NCI-H187 treated with DMSO at 0.1 percent for 48 hours (cell line): ENCODE measurements around the gene AMD1.
"Not testable (repeated sequence)": the region's sequence is repeated elsewhere in the genome, so short reads cannot be mapped to it uniquely, and the experiment has no call there.

ENCODE experiments used
- DNase-seq: peaks from one replicate; lab custom pipeline; 2025; lab: John Stamatoyannopoulos, UW

AMD1 gene

DNA sequence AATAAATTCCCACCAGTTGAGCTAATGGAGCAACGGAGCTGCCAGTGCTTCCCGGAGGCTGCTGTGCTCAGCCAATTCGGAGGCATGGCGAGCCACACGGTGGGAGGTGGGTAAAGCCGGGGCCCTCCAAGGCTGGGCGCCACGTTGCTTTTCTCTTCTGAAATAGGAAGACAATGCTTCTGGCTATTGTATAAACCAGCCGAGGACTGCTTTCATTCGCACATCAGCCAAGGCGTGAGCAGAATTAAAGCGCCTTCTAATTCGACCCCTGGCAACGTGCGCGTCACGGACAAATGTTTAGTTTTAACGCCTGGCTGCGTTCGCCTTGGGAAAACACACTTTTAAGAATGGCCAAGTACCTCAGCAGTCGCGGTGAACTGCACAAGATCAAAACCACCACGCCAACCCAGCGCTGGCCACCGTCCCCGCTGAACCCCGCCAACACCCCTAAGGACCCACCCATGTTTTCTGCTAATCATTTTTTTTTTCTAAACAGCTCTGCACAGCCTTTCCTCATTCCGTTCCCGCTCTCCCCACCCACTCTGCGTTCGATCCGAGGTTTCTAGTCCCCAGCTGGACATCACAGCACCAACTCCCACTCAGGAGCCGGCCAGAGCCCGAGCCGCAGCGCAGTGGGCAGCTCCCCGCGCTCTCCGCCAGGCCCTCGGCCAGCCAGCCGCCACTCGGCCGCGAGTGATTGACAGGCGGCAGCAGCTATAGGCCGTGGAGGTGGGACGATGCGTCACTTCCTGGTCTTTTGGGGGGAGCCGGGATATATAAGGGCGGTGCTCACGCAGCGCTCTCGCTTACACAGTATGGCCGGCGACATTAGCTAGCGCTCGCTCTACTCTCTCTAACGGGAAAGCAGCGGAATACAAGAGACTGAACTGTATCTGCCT, at the start of gene AMD1:
Gene AMD1, plus strand, starts transcription at position 805 of the 899 bp plus-strand sequence. CDS start 321 bp downstream, outside the sequence.
- peak; percentile 85 for DNase-seq

GRCh38 chr6:110826236-110827129, 48.1 kb upstream of the AMD1 start:
- no peak for DNase-seq

DNA sequence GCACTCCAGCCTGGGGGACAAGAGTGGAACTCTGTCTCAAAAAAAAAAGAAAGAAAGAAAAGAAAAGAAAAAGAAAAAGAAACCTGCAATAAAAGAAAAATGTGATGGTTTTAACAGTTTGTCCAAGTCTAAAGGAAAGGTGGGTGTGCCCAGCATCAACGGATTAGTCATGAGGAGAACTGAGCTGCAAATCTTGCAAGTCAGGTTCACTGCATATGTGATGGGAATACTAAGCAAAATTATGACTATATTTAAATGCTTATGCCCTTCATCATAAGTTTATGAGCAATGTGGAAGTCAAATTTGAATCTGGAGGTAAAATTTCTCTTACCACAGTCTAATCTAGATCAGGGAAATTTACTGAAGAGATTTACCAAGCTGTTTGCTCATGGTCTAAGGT, 46.2 kb upstream of the AMD1 start:
- no peak for DNase-seq

DNA sequence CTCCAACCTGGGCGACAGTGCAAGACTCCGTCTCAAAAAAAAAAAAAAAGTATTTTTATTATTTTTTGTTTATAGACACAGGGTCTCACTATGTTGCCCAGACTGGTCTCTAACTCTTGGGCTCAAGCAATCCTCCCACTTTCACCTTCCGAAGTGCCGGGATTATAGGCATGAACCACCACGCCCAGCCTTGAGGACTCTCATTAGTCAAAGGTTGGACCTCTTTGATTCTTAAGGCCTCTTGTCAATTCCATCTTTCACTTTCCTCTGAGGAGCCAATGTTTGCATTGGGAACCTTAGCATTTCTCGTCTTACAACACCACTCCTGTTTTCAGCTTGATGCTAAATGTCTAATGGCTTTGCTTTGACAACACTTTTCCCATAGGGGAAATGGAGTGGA, 43.2 kb upstream of the AMD1 start:
- no peak for DNase-seq

- DNase-seq, result no peak
Measured at GRCh38 chr6:110833831-110834230, 40.8 kb upstream of the AMD1 start.

DNA sequence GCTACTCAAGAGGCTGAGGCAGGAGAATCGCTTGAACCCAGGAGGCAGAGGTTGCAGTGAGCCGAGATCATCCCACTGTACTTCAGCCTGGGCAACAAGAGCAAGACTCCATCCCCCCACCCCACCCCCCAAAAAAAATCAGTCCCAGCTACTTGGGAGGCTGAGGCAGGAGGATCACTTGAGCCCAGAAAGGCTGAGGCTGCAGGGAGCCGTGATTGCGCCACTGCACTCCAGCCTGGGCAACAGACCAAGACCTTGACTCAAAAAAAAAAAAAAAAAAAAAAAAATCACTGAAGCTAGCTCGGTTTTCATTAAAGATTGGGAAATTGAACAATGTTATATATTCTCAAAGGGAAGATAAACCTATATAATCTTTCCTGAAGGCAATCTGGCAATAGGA, 38.8 kb upstream of the AMD1 start:
- DNase-seq, result not testable (repeated sequence)

- DNase-seq, result no peak
Measured at GRCh38 chr6:110841266-110841665, 33.3 kb upstream of the AMD1 start.

DNA sequence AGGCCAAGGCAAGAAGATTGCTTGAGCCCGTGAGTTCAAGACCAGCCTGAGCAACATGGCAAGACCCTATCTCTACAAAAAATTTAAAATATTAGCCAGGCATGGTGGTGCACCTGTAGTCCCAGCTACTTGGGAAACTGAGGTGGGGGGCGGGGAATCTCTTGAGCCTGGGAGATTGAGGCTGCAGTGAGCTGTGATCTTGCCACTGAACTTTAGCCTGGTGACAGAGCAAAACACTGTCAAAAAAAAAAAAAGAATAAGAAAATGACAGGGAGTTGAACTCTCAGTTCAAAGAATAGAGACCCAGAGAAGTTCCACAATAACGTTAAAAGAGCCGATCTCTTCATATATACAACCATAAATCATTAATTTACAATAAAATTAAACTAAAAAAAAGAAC, 24.8 kb upstream of the AMD1 start:
- no peak for DNase-seq

- DNase-seq, result no peak
Measured at GRCh38 chr6:110852773-110853172, 21.8 kb upstream of the AMD1 start.

- DNase-seq, result no peak
Measured at GRCh38 chr6:110853754-110854477, 20.7 kb upstream of the AMD1 start.

DNA sequence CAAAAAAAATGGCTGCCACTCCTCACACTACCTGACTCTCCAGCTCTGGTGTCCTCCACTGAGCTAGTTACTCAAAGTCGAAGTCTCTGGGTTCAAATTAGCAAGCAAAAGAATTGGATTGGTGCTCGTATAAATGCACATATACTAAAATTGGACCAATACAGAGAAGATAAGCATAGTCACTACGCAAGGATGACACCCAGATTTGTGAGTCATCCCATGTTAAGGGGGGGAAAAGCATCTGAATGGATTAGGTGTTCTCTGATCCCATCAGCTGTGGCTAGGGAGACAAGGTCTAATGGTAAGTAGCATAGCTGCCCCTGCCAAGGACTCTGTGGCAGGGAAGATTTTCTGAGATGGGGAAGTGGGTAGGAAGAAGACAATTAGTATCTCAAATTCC, 18.3 kb upstream of the AMD1 start:
- DNase-seq, result no peak

DNA sequence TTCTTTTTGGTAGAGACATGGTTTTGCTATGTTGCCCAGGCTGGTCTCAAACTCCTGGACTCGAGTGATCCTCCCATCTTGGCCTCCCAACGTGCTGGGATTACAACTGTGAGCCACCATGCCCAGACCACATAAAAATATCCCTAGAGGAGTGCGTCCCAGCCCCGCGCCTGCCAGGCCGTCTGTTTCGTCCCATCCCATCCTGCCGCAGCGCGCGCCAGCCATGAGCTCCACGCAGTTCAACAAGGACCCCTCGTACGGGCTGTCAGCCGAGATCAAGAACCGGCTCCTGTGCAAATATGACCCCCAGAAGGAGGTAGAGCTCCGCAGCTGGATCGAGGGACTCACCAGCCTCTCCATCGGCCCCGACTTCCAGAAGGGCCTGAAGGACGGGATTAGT, 16.6 kb upstream of the AMD1 start:
- DNase-seq, result no peak

- DNase-seq, result no peak
Measured at GRCh38 chr6:110858562-110859214, 15.9 kb upstream of the AMD1 start.

DNA sequence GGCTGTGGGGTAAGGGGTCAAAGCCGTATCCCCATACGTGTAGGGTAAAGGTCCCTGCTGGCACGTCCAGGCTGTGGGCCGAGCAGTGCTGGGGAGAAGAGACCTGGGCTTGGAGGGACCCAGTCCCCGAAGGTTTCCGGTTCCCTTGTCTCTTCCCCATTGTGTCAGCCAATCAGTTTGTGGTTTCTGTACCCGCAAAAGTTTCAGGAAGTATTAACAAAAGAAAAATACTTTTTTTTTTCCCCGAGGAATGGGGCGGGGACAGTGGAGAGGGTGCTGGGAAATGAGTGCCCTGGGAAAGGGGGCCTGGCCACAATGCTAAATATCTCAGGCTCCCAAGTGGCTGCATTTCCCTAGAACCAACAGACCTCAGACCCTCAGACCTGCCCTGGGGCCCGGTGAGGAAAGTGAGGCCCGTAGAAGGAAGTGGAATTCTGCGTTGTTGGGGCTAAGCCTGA, 15.2 kb upstream of the AMD1 start:
- no peak for DNase-seq

DNA sequence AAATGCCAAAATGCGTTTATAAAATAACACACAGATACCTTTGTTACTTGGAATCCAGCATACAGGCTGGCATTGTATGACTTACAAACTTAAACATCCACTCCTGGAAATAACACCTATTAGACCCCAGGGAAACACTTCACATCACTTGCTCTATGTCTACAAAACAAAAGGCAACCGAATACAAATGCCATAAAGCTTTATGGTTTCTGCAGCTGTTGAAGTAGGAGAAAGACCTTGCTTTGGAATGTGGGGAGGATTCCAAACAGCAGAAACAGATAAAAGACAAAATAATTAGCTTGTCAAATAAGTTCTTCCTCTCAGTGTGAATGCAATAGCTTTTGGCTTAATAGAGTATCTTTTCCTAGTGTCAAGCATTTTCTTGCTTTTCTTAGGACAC, 9.8 kb upstream of the AMD1 start:
- no peak for DNase-seq

GRCh38 chr6:110874880-110875547, 429 bp downstream of the AMD1 start:
- DNase-seq, result no peak

GRCh38 chr6:110875548-110876169, 1.1 kb downstream of the AMD1 start:
- DNase-seq, result no peak

- DNase-seq, result peak; percentile 36
Measured at GRCh38 chr6:110876170-110876773, 1.7 kb downstream of the AMD1 start.

GRCh38 chr6:110876806-110877564, 2.4 kb downstream of the AMD1 start:
- no peak for DNase-seq
